K562 (cell line): ENCODE data around the gene RPS23. TPM values are rescaled to one million over a fixed set of nuclear protein-coding genes. Genes with fewer than 3 reads are reported as not detected.

ENCODE experiments used
- ATAC-seq: fragments of 200-7000 bp; cut with Tn5 transposase; 3 replicates; pipeline ENCODE4 v1.9.1; 2020; ENCODE audit warnings: moderate library complexity
- BruUV-seq: library from RNA; stranded (reverse); fragments of 400-500 nt; replicated peaks from 2 replicates; lab custom pipeline; 2021; lab: Mats Ljungman, UMichigan
- CTCF ChIA-PET: fragments of 300-600 bp; formaldehyde crosslinking; extraction: SDS; loops from one replicate; lab custom pipeline; 2021; ENCODE audit warnings: low intra/inter-chr PET ratio; lab: Yijun Ruan, JAX
- POLR2A ChIA-PET: fragments of 300-600, 350-650 bp; sonication (Branson Sonifier 250); formaldehyde crosslinking; extraction: SDS; loops from one replicate; lab custom pipeline; 2021; ENCODE audit warnings: antibody characterized with exemption, inconsistent platforms; lab: Yijun Ruan, JAX
- DNase-seq, 4 experiments: peaks; one replicate each; pipeline versions ENCODE4 v3.0.0 to v3.0.0-alpha.2; 2011 to 2018; ENCODE audit warnings: low spot score in 3 of 4, mixed read lengths in 3 of 4; ENCODE audit errors: extremely low read depth in 1 of 4
- FAIRE-seq: peaks from 2 replicates; lab custom pipeline; 2011; peaks lifted over from hg19 to GRCh38; lab: Jason Lieb, UNC
- H2AFZ ChIP-seq: 2 replicates; pipeline ENCODE4 v1.6.0; 2011; ENCODE audit warnings: low read depth, low read length, control low read depth, inconsistent platforms
- H3K27ac ChIP-seq: fragments of 200-600 bp; 3 replicates; pipeline ENCODE4 v1.8.0; 2011; ENCODE audit warnings: low read depth, mild to moderate bottlenecking, control low read depth, inconsistent platforms, low read length, moderate library complexity, mixed read lengths; ENCODE audit errors: extremely low read depth
- H3K27me3 ChIP-seq, 2 experiments: fragments of 300-600 bp in 1 of 2; 2 replicates in 1 of 2; 3 replicates in 1 of 2; pipeline versions ENCODE4 v1.6.0 to v1.8.0; 2011; ENCODE audit warnings: inconsistent platforms in 2 of 2, low read length in 2 of 2, mild to moderate bottlenecking in 1 of 2, mixed read lengths in 1 of 2, moderate library complexity in 1 of 2; ENCODE audit not compliant: control insufficient read depth in 2 of 2, insufficient read depth in 2 of 2
- H3K36me3 ChIP-seq: fragments of 300-600 bp; 3 replicates; pipeline ENCODE4 v1.8.0; 2011; ENCODE audit warnings: mild to moderate bottlenecking, low read length, inconsistent platforms; ENCODE audit not compliant: control insufficient read depth, insufficient read depth
- H3K4me1 ChIP-seq, 2 experiments: fragments of 200-600 bp in 1 of 2; replicated peaks in 1 of 2; 2 replicates in 1 of 2; 3 replicates in 1 of 2; pipeline versions ENCODE4 v1.5.1 to v1.8.0; 2011; ENCODE audit warnings: inconsistent platforms in 2 of 2, low read length in 2 of 2, mild to moderate bottlenecking in 1 of 2, mixed read lengths in 1 of 2, moderate library complexity in 1 of 2; ENCODE audit not compliant: control insufficient read depth in 2 of 2, insufficient read depth in 2 of 2
- H3K4me2 ChIP-seq: 2 replicates; pipeline ENCODE4 v1.6.1; 2011; ENCODE audit warnings: low read length, control low read depth, inconsistent platforms, mixed read lengths; ENCODE audit not compliant: insufficient read depth
- H3K4me3 ChIP-seq: fragments of 200-600 bp; sonication (generic), shearing (Covaris generic); 2 replicates; pipeline ENCODE4 v1.5.1; 2016; ENCODE audit warnings: control low read depth, inconsistent platforms
- H3K79me2 ChIP-seq: fragments of 200-600 bp; 3 replicates; pipeline ENCODE4 v1.8.0; 2011; ENCODE audit warnings: low read length, inconsistent platforms; ENCODE audit not compliant: control insufficient read depth, insufficient read depth
- H3K9ac ChIP-seq, 2 experiments: 2 replicates each; pipeline versions ENCODE4 v1.6.0 to v1.6.1; 2011; ENCODE audit warnings: low read depth in 2 of 2, low read length in 2 of 2, control low read depth in 1 of 2, inconsistent platforms in 1 of 2, mild to moderate bottlenecking in 1 of 2, mixed read lengths in 1 of 2; ENCODE audit not compliant: insufficient read depth in 1 of 2
- H3K9me1 ChIP-seq: one replicate; pipeline ENCODE4 v1.6.0; 2011; ENCODE audit warnings: inconsistent platforms, mild to moderate bottlenecking, low read length, moderate library complexity; ENCODE audit not compliant: control insufficient read depth, insufficient read depth
- H3K9me3 ChIP-seq: replicated peaks from 2 replicates; pipeline ENCODE4 v1.5.1; 2011; ENCODE audit warnings: low read depth, low read length, inconsistent platforms; ENCODE audit not compliant: control insufficient read depth, insufficient read depth
- H4K20me1 ChIP-seq: replicated peaks from 2 replicates; pipeline ENCODE4 v1.6.1; 2011; ENCODE audit warnings: low read length, inconsistent platforms, mixed read lengths; ENCODE audit not compliant: control insufficient read depth, insufficient read depth
- C11orf30 ChIP-seq: fragments of 450-650 bp; IDR thresholded peaks from 2 replicates; pipeline ENCODE4 v1.6.1; 2016; ENCODE audit warnings: low read depth, mild to moderate bottlenecking
- CBX1 ChIP-seq: sonication (generic); IDR thresholded peaks from 2 replicates; pipeline ENCODE4 v1.6.1; 2016; ENCODE audit warnings: antibody characterized with exemption, low read depth, mild to moderate bottlenecking
- EHMT2 ChIP-seq: fragments of 450-650 bp; IDR thresholded peaks from 2 replicates; pipeline ENCODE4 v1.6.1; 2018; ENCODE audit warnings: antibody characterized with exemption
- EP300 ChIP-seq: IDR thresholded peaks from 2 replicates; pipeline ENCODE4 v1.6.1; 2012; ENCODE audit warnings: low read length, improper control_type of control experiment
- HNRNPL ChIP-seq: fragments of 200-400 bp; formaldehyde crosslinking; IDR thresholded peaks from 2 replicates; pipeline ENCODE4 v1.6.1; 2017; ENCODE audit warnings: low read depth, mild to moderate bottlenecking, low read length
- JUN ChIP-seq, 2 experiments: sonication (generic) in 1 of 2; formaldehyde crosslinking in 1 of 2; IDR thresholded peaks; 2 replicates each; pipeline versions ENCODE4 v1.6.1 to v1.8.0; 2012 to 2022; ENCODE audit warnings: borderline replicate concordance in 2 of 2, mild to moderate bottlenecking in 2 of 2, improper control_type of control experiment in 1 of 2, low read depth in 1 of 2, low read length in 1 of 2, missing genetic modification reagents in 1 of 2
- NCOA1 ChIP-seq: fragments of 450-650 bp; IDR thresholded peaks from 2 replicates; pipeline ENCODE4 v1.6.1; 2016; ENCODE audit warnings: low read depth
- SLC30A9 ChIP-seq: fragments of 250-450 bp; sonication (Bioruptor Pico); IDR thresholded peaks from 2 replicates; pipeline ENCODE4 v1.8.0; 2022; ENCODE audit warnings: mild to moderate bottlenecking, moderate library complexity
- THRAP3 ChIP-seq: fragments of 450-650 bp; IDR thresholded peaks from 2 replicates; pipeline ENCODE4 v1.6.1; 2016; ENCODE audit warnings: mild to moderate bottlenecking, inconsistent platforms, borderline replicate concordance
- U2AF2 ChIP-seq: fragments of 200-400 bp; formaldehyde crosslinking; optimal IDR thresholded peaks from 2 replicates; pipeline ENCODE3; 2017; ENCODE audit warnings: low read depth, mild to moderate bottlenecking, low read length
- ZBTB12 ChIP-seq: fragments of 250-450 bp; sonication (Bioruptor Pico); IDR thresholded peaks from 2 replicates; pipeline ENCODE4 v1.4.0; 2020
- ZBTB9 ChIP-seq: fragments of 450-650 bp; formaldehyde crosslinking; IDR thresholded peaks from 2 replicates; pipeline ENCODE4 v1.4.0; 2020; ENCODE audit warnings: mild to moderate bottlenecking, moderate library complexity
- ZNF239 ChIP-seq: fragments of 250-450 bp; sonication (Bioruptor Pico); IDR thresholded peaks from 2 replicates; pipeline ENCODE4 v1.4.0; 2020; ENCODE audit warnings: mild to moderate bottlenecking
- ZNF592 ChIP-seq: fragments of 450-650 bp; IDR thresholded peaks from 2 replicates; pipeline ENCODE4 v1.6.1; 2017; ENCODE audit warnings: antibody characterized with exemption, mild to moderate bottlenecking
- ZNF696 ChIP-seq: fragments of 250-450 bp; sonication (Bioruptor Pico); conservative IDR thresholded peaks from 2 replicates; pipeline ENCODE4 v1.4.0; 2020; ENCODE audit warnings: mild to moderate bottlenecking, moderate library complexity
- ZNF717 ChIP-seq: fragments of 250-450 bp; sonication (Bioruptor Pico); IDR thresholded peaks from 2 replicates; pipeline ENCODE4 v1.5.0; 2021
- ZNF830 ChIP-seq: fragments of 250-450 bp; sonication (Bioruptor Pico); IDR thresholded peaks from 2 replicates; pipeline ENCODE4 v1.5.0; 2021; ENCODE audit warnings: mild to moderate bottlenecking
- WGBS: fragments of 100-300 bp; shearing (Covaris generic); methylation state at CpG from one replicate; pipeline ENCODE4 v1.1.6; 2016; ENCODE audit warnings: low coverage, mixed read lengths; ENCODE audit not compliant: insufficient coverage; ENCODE audit errors: missing lambda C conversion rate; 5-methylcytosine and 5-hydroxymethylcytosine counted together
- in situ Hi-C: fragments of 300-500 bp; cut with MboI; formaldehyde crosslinking; loops from 4 replicates; pipeline ENCODE4 v1.15.0; 2018; ENCODE audit warnings: inconsistent platforms, mixed read lengths
- intact Hi-C: fragments of 100-400 bp; cut with micrococcal nuclease; formaldehyde crosslinking; loops from 2 replicates; pipeline ENCODE4 v1.14.2; 2022
- polyA plus RNA-seq, 8 experiments: library from polyadenylated mRNA; depleted of rRNA in 4 of 8; stranded (reverse) in 5 of 8; unstranded in 3 of 8; fragments of >200 nt; fragmentation: Nextera tagmentation in 2 of 8; fragmentation: Illumina TruSeq in 1 of 8; extraction: Ambion mirVana in 2 of 8; extraction: Trizol in 1 of 8; gene quantifications; 2 replicates each; pipeline versions ENCODE4 v1.2.1 to v1.2.3, GENCODE V29; 2011 to 2014; ENCODE audit warnings: inconsistent platforms in 1 of 8, missing spikeins in 1 of 8
- total RNA-seq, 7 experiments: library from RNA; depleted of rRNA in 6 of 7; stranded (reverse); fragments of >200 nt in 6 of 7; fragmentation: Illumina TruSeq in 2 of 7; extraction: Trizol in 2 of 7; gene quantifications; 2 replicates each; pipeline versions ENCODE4 v1.2.1 to v1.2.3, GENCODE V29; 2011 to 2021; ENCODE audit warnings: low replicate concordance in 1 of 7

RPS23 gene
- total and polyA plus RNA-seq, 9 of the 15 experiments (the other 6 are each of a cell fraction or from before 2014, with no cell fraction given), result 3,252 to 10,689 (median 6,302) TPM

DNA sequence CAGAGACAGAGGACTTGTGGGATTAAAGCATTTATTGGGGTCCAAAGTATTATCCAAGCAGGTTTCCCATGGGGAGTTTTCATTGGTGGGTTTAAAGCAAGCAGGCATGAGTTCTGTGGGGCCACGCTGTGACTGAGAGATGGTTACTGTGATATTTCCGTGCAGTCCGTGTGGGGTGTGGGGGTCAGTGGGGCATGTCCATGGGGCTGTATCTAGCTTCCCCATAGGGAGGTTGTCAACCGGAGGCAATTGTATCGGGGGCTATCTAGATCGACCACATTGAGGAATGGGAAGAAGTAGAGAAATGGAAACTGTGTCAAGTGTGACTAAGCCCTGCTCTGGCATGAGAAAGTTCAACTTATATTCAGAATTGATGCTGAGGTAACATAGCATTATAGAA, 7.1 kb upstream of the RPS23 start:
- Histone ChIP-seq H4K20me1 (no peaks in the 10 kb centered on the region), H3K79me2 (peaks cover 14% of the 10 kb centered on the region; the same call in 2 of the 3 replicates), H3K9ac (peak overlapping the region; percentile 40 to 81; a peak in 3 of 4 replicates), H3K9me3 (no peaks in the 10 kb centered on the region), H3K27me3 (no peaks in the 10 kb centered on the region), H2AFZ (peak overlapping the region; percentile 68), H3K36me3 (no peaks in the 10 kb centered on the region), H3K4me2 (peak overlapping the region; percentile 68), H3K27ac (peak overlapping the region; percentile 53), H3K9me1 (no peaks in the 10 kb centered on the region), H3K4me1 (peaks cover 12 to 40% of the 10 kb centered on the region in 2 experiments; a peak in 4 of 5 replicates), H3K4me3 (no peak overlapping the region; the same call in 1 of the 2 replicates)
- intact Hi-C loops (no loop called here), in situ Hi-C loops (no loop called here)
- FAIRE-seq, result peak; percentile 87
- WGBS, result 0% methylated on average over 6 of the region's 6 CpGs
- ChIA-PET CTCF (no interaction called here), POLR2A (interaction anchor here (0.7 to 1.2 kb wide), 2 partner anchors 9 to 46 kb away, joined by 3 read pairs; no protein-coding TSS in a partner anchor)
- no TSS peak for BruUV-seq
- peak; percentile 78 to 85 (median 82) for DNase-seq
- ATAC-seq, result peak; percentile 81
- TF ChIP-seq NCOA1 (peak; percentile 32; the same call in 1 of the 2 replicates), ZNF830 (no peak), ZBTB12 (CRISPR knock-in tag) (no peak), THRAP3 (no peak), JUN (IDR thresholded peaks at IDR 0.05; ENCODE audit: borderline replicate concordance, low read depth, low read length) (no peak), JUN (CRISPR knock-in tag; IDR thresholded peaks at IDR 0.05; ENCODE audit: borderline replicate concordance) (no peak), CBX1 (no peak), C11orf30 (no peak), ZNF696 (CRISPR knock-in tag) (no peak), ZNF239 (no peak), HNRNPL (no peak), SLC30A9 (CRISPR knock-in tag) (no peak), ZBTB9 (CRISPR knock-in tag) (no peak), ZNF717 (CRISPR knock-in tag) (no peak), EHMT2 (0 out of 2 replicates have a peak, but pooled peaks have one; percentile 17), U2AF2 (no peak), EP300 (peak; percentile 72; the same call in 1 of the 2 replicates), ZNF592 (0 out of 2 replicates have a peak, but pooled peaks have one; percentile 47)
